ENCODE measurements around the gene SEPTIN5.

SEPTIN5 gene

DNA sequence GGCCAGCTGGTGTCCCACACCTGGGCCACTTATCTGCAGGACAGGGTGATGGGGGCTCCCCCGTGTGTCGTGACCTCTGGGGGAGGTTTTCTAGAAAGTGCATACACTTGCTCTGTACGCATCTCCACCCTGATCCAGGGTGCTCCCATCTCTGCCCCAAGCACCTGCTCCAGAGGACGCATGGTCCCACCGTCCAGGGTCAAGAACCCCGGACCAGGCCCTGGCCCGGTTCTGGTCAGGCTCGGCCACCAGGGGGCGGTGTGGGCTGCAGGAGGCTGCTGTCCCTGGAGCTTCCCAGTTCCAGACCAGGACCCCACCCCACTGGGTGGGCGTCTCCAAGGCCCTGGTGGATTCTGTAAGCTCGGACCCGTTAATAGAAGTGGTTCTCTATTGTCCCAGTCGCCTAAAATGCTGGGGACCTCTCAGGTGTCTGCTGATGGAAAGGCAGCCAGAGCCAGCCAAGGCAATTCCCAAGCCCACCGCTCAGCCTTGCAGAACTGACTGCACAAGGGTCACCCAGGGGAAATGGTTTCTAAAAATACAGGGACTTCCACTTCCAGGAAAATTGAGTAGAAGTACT lies 34.7 kb upstream of the SEPTIN5 start:
- H3K36me3 Mint-ChIP-seq (ENCODE audit: low read depth) = no peaks in the 10 kb centered on the region
- peaks cover 18% of the 10 kb centered on the region for H3K4me1 Mint-ChIP-seq
- no peak overlapping the region for H3K27ac Mint-ChIP-seq
- DNase-seq = peak; percentile 60
- H3K4me3 Mint-ChIP-seq = no peak overlapping the region
- peaks cover 35% of the 10 kb centered on the region for H3K9me3 Mint-ChIP-seq
- TF ChIP-seq, protein P1, sequence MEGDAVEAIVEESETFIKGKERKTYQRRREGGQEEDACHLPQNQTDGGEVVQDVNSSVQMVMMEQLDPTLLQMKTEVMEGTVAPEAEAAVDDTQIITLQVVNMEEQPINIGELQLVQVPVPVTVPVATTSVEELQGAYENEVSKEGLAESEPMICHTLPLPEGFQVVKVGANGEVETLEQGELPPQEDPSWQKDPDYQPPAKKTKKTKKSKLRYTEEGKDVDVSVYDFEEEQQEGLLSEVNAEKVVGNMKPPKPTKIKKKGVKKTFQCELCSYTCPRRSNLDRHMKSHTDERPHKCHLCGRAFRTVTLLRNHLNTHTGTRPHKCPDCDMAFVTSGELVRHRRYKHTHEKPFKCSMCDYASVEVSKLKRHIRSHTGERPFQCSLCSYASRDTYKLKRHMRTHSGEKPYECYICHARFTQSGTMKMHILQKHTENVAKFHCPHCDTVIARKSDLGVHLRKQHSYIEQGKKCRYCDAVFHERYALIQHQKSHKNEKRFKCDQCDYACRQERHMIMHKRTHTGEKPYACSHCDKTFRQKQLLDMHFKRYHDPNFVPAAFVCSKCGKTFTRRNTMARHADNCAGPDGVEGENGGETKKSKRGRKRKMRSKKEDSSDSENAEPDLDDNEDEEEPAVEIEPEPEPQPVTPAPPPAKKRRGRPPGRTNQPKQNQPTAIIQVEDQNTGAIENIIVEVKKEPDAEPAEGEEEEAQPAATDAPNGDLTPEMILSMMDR (IDR thresholded peaks at IDR 0.05) = peak; percentile 61
- peaks cover 23% of the 10 kb centered on the region for H3K27me3 Mint-ChIP-seq (ENCODE audit: low read depth, poor library complexity)

DNA sequence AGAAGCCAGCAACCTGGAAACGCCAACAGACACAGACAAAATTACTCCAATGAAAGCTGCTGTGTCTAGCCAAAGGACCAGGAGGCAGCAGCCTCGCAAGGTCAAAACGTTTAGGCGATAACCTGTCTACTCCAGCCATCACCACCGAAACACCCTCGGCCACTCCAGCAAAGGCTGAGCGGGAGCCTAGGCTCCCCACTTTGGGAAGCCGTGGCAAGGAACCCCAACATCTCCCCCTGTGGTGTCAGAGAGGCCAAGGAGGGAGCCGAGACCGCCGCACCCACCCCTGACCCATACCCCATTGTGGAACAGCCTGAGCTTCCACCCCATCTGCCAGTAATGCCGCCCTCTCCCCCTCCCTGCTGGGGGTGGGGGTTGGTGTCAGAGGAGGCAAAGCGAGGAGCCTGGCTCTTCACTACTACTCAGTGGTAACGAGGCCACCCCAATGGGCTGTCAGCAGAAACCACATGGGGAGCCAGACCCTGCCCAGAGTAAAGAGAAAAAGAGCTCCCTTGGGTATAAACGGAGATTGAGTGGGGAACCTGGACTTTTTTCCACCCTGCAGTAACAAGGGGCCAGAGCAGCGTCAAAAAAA lies 33.9 kb upstream of the SEPTIN5 start:
- H3K27ac Mint-ChIP-seq = no peak overlapping the region
- H3K4me3 Mint-ChIP-seq = no peak overlapping the region
- H3K4me1 Mint-ChIP-seq = peaks cover 18% of the 10 kb centered on the region
- H3K9me3 Mint-ChIP-seq = peaks cover 41% of the 10 kb centered on the region
- TF ChIP-seq, protein P1 (IDR thresholded peaks at IDR 0.05) = no peak
- H3K36me3 Mint-ChIP-seq (ENCODE audit: low read depth) = no peaks in the 10 kb centered on the region
- H3K27me3 Mint-ChIP-seq (ENCODE audit: low read depth, poor library complexity) = peaks cover 23% of the 10 kb centered on the region
- DNase-seq = no peak

DNA sequence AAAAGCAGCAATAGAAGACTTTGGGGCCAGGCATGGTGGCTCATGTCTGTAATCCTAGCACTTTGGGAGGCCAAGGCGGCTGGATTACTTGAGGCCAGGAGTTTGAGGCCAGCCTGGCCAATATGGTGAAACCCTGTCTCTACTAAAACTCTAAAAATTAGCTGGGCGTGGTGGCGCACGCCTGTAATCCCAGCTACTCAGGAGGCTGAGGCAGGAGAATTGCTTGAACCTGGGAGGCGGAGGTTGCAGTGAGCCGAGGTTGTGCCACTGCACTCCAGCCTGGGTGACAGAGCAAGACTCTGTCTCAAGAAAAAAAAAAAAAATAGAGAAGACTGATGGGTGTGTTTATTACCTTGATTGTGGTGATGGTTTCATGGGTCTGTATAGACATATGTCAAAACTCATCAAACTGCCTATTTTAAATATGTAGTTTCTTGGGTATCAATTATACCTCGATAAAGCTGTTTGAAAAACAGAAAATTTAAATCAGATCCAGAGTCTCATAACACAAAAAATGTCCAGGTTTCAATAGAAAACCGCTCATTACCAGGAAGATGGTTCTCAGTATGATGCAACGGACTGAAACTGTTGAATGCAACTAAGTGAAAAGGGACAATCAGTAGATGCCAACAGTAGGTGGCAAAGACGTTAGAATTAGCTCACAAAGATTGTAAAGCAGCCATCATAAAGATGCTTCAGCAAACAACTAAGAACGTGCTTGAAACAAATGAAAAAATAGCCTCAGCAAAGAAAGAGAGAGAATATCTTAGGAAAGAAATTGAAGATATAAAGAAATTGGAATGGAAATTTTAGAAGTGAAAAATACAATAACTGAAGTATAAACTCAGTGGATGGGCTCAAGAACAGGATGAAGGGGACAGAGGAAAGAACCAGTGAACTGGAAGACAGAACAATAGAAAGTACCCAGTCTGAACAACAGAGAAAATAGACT lies 33.1 kb upstream of the SEPTIN5 start:
- peaks cover 44% of the 10 kb centered on the region for H3K9me3 Mint-ChIP-seq
- H3K27me3 Mint-ChIP-seq (ENCODE audit: low read depth, poor library complexity) = peaks cover 22% of the 10 kb centered on the region
- TF ChIP-seq, protein P1 (IDR thresholded peaks at IDR 0.05) = no peak
- H3K27ac Mint-ChIP-seq = no peak overlapping the region
- no peak for DNase-seq
- H3K4me1 Mint-ChIP-seq = peaks cover 18% of the 10 kb centered on the region
- H3K36me3 Mint-ChIP-seq (ENCODE audit: low read depth) = no peaks in the 10 kb centered on the region
- H3K4me3 Mint-ChIP-seq = no peak overlapping the region

DNA sequence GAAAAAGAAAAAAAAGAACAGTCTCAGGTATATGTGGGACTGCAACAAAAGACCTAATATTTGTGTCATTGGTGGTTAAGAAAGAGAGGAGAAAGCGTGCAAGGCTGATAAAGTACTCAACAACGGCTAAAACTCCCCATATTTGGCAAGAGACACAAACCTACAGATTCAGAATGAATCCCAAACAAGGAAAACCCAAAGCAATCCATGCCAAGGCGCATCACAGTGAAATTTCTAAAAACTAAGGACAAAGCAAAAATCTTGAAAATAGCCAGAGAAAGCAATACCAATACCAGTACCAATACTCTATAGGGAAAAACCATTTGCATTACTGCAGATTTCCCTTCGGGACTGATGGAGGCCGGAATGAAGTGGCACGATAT lies 32.4 kb upstream of the SEPTIN5 start:
- TF ChIP-seq, protein P1 (IDR thresholded peaks at IDR 0.05) = no peak
- peaks cover 25% of the 10 kb centered on the region for H3K27me3 Mint-ChIP-seq (ENCODE audit: low read depth, poor library complexity)
- no peak overlapping the region for H3K27ac Mint-ChIP-seq
- no peak for DNase-seq
- peaks cover 47% of the 10 kb centered on the region for H3K9me3 Mint-ChIP-seq
- peaks cover 20% of the 10 kb centered on the region for H3K4me1 Mint-ChIP-seq
- H3K4me3 Mint-ChIP-seq = no peak overlapping the region
- H3K36me3 Mint-ChIP-seq (ENCODE audit: low read depth) = no peaks in the 10 kb centered on the region

DNA sequence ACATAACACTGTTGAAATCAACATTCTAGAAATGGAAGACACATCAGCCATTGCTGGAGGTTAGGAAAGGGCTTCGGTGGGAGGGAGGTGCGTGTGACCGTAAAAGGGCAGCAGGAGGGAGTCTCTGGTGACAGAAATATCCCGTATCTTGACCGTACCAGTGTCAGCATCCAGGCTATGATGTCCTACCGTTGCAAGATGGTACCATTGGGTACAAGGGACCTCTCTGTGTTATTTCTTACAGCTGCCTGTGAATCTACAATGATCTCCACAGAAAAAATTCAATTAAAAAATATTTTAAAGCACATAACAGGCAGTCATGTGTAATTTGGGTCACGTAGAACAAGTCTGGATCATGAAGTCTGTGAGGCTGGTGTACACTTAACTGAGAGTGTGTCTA lies 27.4 kb upstream of the SEPTIN5 start:
- no peak for DNase-seq
- H3K27ac Mint-ChIP-seq = no peak overlapping the region
- peaks cover 26% of the 10 kb centered on the region for H3K27me3 Mint-ChIP-seq (ENCODE audit: low read depth, poor library complexity)
- peaks cover 25% of the 10 kb centered on the region for H3K4me1 Mint-ChIP-seq
- H3K36me3 Mint-ChIP-seq (ENCODE audit: low read depth) = no peaks in the 10 kb centered on the region
- no peak overlapping the region for H3K4me3 Mint-ChIP-seq
- TF ChIP-seq, protein P1 (IDR thresholded peaks at IDR 0.05) = no peak
- H3K9me3 Mint-ChIP-seq = peaks cover 34% of the 10 kb centered on the region

Data from nephron progenitor cell (in vitro differentiated cells).